GM21381 (cell line): Measurements from ENCODE around the gene ZNF311.
A peak's percentile ranks its signal among the peaks of the same experiment; 100 is the strongest.

Experiments
- ATAC-seq: cut with Tn5 transposase; IDR thresholded peaks from one replicate; pipeline ENCODE4 v1.9.1; 2021; ENCODE audit warnings: mild to moderate bottlenecking, moderate library complexity; ENCODE audit not compliant: unreplicated experiment

Gene ZNF311

GRCh38 chr6:29005183-29005885 is at the start of gene ZNF311:
Gene ZNF311 (minus strand): TSS chr6:29005315. CDS start chr6:29003954, 1,361 bp downstream.
- ATAC-seq, result no peak

GRCh38 chr6:29051680-29052079 is 46.6 kb upstream of the ZNF311 start:
- no peak for ATAC-seq

- no peak for ATAC-seq
Measured at GRCh38 chr6:29045075-29045474, 40.0 kb upstream of the ZNF311 start, which contains the start of gene OR2W1. Gene OR2W1 (minus strand): TSS chr6:29045175. CDS start chr6:29045175, 0 bp downstream.

GRCh38 chr6:29035951-29036350 is 30.8 kb upstream of the ZNF311 start:
- no peak for ATAC-seq

- ATAC-seq, result no peak
Measured at GRCh38 chr6:29028821-29029220, 23.7 kb upstream of the ZNF311 start.

GRCh38 chr6:29025927-29026585 is 20.9 kb upstream of the ZNF311 start:
- ATAC-seq, result no peak

GRCh38 chr6:29021434-29021833 is 16.3 kb upstream of the ZNF311 start:
- ATAC-seq, result no peak

GRCh38 chr6:29019629-29020028 is 14.5 kb upstream of the ZNF311 start:
- no peak for ATAC-seq

GRCh38 chr6:29017428-29017802 is 12.3 kb upstream of the ZNF311 start:
- no peak for ATAC-seq

GRCh38 chr6:29016559-29017427 is 11.7 kb upstream of the ZNF311 start:
- ATAC-seq, result peak; percentile 87

- ATAC-seq, result no peak
Measured at GRCh38 chr6:29014729-29015608, 9.9 kb upstream of the ZNF311 start.

- ATAC-seq, result no peak
Measured at GRCh38 chr6:29011276-29011734, 6.2 kb upstream of the ZNF311 start.

GRCh38 chr6:29009358-29009757 is 4.2 kb upstream of the ZNF311 start:
- ATAC-seq, result no peak

- no peak for ATAC-seq
Measured at GRCh38 chr6:29008089-29008488, 3.0 kb upstream of the ZNF311 start.

GRCh38 chr6:28996844-28997510 is 8.1 kb downstream of the ZNF311 start:
- no peak for ATAC-seq

- ATAC-seq, result no peak
Measured at GRCh38 chr6:28995093-28995650, 9.9 kb downstream of the ZNF311 start.

- no peak for ATAC-seq
Measured at GRCh38 chr6:28988536-28989311, 16.4 kb downstream of the ZNF311 start.

- ATAC-seq, result no peak
Measured at GRCh38 chr6:28985462-28986164, 19.5 kb downstream of the ZNF311 start.
